ENCODE results near the gene CFAP100.

Gene CFAP100

DNA sequence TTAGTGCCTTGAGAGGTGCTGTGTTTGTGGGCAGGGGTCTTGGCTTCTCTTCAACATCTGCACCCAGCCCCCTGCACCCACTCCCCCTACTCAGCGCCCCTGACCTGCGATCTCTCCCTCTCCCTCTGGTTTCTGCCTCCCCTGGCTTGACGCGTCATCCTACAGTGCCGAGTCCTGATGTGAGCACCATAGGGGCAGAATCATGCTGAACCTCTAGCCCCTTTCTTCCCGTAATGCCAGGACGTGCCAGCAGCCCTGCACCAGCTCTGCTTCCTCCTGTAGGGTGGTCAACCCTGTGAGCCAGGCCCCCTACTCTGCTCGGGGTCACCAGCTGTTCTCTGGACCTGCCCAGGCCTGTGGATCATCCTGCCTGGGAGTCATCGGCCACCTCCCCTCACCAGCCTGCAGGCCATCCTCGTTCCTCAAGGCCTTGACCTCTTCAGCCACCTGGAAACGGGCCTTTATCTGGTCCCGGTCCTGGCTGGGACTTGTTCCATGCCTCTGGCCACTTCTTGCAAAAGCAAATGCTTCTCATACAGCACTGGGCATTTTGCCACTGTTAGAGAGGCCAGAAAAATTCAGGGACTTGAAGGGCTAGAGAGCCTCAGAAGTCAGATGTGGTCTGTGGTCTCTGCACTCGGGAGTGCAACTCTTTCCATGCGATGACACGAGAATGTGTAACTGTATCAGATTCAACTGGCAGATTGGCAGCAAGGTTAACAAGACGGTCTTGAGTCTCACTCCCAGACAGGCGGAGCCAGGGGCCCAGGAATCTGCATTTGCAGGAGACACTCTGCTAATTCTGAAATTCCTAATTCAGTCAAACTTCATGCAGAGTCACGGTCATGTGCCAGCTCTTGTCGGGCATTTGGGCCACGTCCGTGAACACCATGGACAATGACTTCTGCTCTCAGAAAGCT is 20.8 kb upstream of the CFAP100 start:
- DNase-seq (ENCODE audit: low read depth in 2 of 2): no peak

- DNase-seq (ENCODE audit: low read depth in 2 of 2): no peak
Observed at GRCh38 chr3:126375835-126376331, 18.8 kb upstream of the CFAP100 start.

GRCh38 chr3:126376444-126376843 is 18.3 kb upstream of the CFAP100 start:
- no peak for DNase-seq (ENCODE audit: low read depth in 2 of 2)

- no peak for DNase-seq (ENCODE audit: low read depth in 2 of 2)
Observed at GRCh38 chr3:126377211-126377610, 17.5 kb upstream of the CFAP100 start.

DNA sequence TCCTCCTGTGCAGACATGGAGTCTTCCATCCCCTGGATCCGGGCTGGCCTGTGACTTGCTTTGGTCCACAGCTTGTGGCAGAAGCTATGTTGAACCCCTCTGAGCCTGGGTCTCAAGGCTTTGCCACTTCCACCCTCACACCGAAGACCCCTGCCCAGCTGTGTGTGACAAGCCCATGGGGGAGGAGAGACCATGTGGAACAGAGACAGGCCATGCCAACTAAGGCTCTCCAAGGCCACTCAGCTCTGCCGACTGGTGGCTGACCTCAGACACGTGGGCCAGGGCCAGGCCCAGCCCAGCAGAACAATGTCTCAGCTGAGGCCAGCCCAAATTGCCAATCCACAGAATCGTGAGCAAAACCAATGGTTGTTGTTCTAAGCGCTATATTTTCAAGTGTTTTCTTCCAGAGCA is 16.4 kb upstream of the CFAP100 start:
- DNase-seq (ENCODE audit: low read depth in 2 of 2): no peak

DNA sequence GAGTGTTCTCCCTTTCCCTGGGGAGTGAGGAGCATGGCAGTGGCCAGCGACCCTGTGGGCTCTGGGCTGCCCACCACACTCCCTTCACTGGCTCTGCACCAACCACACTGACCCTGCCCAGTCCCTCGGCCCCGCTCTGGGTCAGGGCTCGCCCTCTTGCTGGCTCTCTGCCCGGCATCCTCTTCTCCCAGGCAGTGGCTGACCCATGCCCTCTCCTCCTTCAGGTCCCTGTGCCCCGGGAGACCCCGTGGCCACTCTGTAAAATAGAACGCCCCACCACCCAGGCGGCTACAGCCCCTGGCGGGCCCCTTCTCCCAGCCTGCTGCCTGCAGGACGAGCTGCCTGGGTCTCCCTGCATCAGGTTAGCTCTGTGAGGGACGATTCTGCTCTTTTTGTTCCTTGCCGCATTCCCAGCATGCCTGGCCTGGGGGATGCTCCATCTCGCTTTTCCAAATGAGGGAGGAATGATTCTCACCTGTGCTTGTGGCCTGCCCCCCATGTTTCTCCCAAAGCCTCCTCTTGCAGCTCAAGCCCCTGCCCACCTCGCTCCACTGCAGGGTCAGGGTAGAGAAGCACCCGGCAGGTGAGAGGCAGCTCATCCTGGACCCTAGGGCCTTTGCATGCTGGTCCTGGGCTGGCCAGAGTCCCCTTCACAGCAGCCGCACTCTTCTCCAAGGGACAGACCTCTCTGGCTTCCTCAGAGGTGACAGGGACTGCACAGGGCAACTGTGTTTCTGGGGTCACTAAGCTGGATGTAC is 14.5 kb upstream of the CFAP100 start:
- DNase-seq (ENCODE audit: low read depth in 2 of 2): no peak

DNA sequence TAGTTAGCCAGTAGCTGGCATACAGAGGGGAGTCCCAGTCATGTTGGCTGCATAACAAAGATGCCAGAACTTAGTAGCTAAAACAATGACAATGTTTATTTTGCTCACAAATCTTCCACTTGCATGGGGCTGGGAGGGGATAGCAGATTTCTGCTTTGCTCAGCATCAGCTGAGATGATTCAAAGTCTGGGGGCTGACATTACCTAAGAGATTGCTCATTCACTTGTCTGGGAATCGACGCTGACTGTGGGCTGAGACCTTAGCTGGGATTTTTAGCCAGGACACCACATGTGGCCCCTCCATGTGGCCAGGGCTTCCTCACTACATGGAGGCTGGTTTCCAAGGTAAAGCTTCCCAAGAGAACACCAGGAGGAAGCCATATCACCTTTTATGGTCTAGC is 12.7 kb upstream of the CFAP100 start:
- no peak for DNase-seq (ENCODE audit: low read depth in 2 of 2)

- DNase-seq (ENCODE audit: low read depth in 2 of 2): peak in 1 of 2 donors; percentile 5
Observed at GRCh38 chr3:126389112-126389793, 5.5 kb upstream of the CFAP100 start.

DNA sequence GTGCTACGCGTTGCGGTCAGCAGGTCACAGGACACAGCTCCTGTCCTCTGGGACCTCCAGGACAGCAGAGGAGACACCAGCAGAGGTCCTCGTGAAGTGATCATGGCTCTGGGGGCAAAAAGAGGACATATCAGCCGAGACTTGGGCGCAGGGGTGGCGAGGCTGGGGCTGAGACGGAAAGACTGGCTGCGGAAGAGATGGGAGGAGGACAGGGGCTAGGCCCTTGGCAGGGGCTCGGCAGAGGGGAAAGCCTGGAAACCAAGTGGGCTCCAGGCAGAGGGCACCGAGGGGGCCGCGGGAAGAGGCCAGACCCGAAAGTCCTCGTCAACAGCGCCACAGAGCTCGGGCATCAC is 4.9 kb upstream of the CFAP100 start:
- DNase-seq (ENCODE audit: low read depth in 2 of 2): no peak

GRCh38 chr3:126390201-126390600 is 4.5 kb upstream of the CFAP100 start:
- no peak for DNase-seq (ENCODE audit: low read depth in 2 of 2)

- no peak for DNase-seq (ENCODE audit: low read depth in 2 of 2)
Observed at GRCh38 chr3:126390751-126391150, 4.0 kb upstream of the CFAP100 start.

DNA sequence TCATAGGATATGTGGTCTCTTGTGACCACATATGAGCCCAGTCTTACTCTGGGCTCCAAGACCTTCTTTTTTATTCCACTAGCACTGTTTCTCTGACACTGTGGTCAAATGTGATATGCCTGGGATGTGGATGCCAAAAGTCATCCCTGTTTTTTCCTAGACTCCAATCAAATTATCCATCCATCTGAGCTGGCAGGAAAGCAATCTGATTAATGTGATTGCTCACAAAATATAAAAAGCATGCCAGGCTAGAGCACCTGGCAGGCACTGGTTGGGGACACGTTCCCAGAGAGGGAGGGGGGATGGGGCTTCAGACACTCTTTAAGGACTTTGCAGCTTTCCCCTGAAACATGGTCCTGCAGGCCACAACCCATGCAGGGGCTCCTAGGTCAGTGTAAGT is 3.1 kb upstream of the CFAP100 start:
- DNase-seq (ENCODE audit: low read depth in 2 of 2): no peak

- DNase-seq (ENCODE audit: low read depth in 2 of 2): no peak
Observed at GRCh38 chr3:126392246-126392645, 2.5 kb upstream of the CFAP100 start.

GRCh38 chr3:126393563-126393962 is 1.1 kb upstream of the CFAP100 start:
- DNase-seq (ENCODE audit: low read depth in 2 of 2): no peak

GRCh38 chr3:126394977-126395321 is 240 bp downstream of the CFAP100 start:
- DNase-seq (ENCODE audit: low read depth in 2 of 2): no peak

GRCh38 chr3:126395846-126396513 is 1.3 kb downstream of the CFAP100 start:
- DNase-seq (ENCODE audit: low read depth in 2 of 2): no peak

DNA sequence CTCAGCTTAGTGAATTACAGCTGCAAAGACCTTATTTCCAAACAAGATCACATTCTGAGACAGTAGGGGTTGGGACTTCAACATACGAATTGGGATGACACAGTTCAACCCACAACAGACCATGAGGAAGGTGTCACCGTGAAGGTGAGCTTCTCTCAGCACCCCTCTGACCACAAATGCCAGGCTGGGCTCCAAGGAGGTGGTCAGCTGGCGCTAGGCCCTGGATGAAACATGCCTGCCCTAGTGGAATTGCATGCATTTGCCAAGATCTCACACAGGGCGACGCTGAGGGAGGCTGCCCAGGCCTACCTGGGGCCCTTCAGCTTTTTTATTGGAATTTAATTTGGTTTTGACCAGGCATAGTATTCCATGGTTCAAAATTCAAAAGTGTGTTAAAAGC is 1.8 kb downstream of the CFAP100 start:
- no peak for DNase-seq (ENCODE audit: low read depth in 2 of 2)

DNA sequence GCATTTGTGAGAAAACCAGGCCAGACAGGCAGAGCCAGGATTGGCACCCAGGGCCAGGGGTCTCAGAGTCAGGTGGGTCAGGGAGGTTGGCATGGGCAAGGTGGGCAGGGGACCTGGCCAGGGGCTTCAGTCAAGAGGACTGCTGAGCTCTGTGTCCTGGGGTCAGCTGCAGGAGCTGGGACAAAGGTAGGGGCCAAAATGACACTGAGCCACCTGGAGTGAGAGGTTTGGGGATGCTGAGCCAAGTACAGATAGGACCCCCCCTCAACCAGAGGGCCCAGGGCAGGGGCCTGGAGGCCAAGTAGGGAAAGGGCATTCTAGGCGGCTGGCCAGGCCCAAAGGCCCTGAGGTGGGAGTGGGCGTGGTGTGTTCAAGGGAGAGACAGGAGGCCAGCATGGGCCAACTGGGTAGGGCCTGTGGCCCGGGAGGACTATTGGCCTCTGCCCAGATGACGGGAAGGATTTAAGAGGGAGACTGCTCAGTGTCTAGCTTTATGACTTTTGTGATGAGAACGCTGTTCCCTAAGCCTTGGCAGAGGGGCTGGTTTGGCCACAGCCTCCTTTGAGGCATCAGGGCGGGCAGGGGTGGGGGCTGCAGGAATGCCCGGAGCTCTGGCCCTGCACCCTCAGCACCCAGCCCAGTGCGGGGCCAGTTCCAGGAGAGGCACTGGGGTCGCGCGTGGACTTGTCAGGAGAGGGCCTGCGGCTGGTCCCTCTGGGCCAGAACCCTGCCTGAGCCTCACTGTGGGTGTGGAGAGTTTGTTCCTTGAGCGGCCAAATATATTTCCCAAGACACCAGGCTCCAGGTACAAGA is 3.1 kb downstream of the CFAP100 start:
- DNase-seq (ENCODE audit: low read depth in 2 of 2): no peak

GRCh38 chr3:126398423-126399350 is 4.0 kb downstream of the CFAP100 start:
- no peak for DNase-seq (ENCODE audit: low read depth in 2 of 2)

- DNase-seq (ENCODE audit: low read depth in 2 of 2): no peak
Observed at GRCh38 chr3:126399351-126399735, 4.6 kb downstream of the CFAP100 start.

All from stimulated activated CD8-positive, alpha-beta memory T cell treated with anti-CD3 and anti-CD28 coated beads, Interleukin-7, amount 100 ng/mL, for 4 hours (primary cell).